Activated T-helper 2 cell treated with anti-CD3 and anti-CD28 coated beads, Interferon-gamma antibody, Interleukin-2, Interleukin-4, amounts not matched to agents 10 μg/mL and 5 μg/mL and 100 μg/mL, durations not matched to agents 14 hours and 24 hours and 36 hours (primary cell): ENCODE data around the gene COL20A1. TPM values are rescaled to one million over a fixed set of nuclear protein-coding genes. Genes with fewer than 3 reads are reported as not detected.

Experiments used
- DNase-seq: peaks from one replicate; pipeline ENCODE4 v3.0.0; 2021; ENCODE audit warnings: low spot score
- H3K27ac Mint-ChIP-seq: one replicate; pipeline ENCODE4 v1.8.0; 2021; ENCODE audit warnings: mixed read lengths
- H3K27me3 Mint-ChIP-seq: one replicate; pipeline ENCODE4 v1.8.0; 2021; ENCODE audit warnings: low read depth, mixed read lengths
- H3K36me3 Mint-ChIP-seq: one replicate; pipeline ENCODE4 v1.8.0; 2021; ENCODE audit warnings: low read depth, mixed read lengths
- H3K4me1 Mint-ChIP-seq: one replicate; pipeline ENCODE4 v1.8.0; 2021; ENCODE audit warnings: low read depth, mixed read lengths
- H3K4me3 Mint-ChIP-seq: one replicate; pipeline ENCODE4 v1.8.0; 2021; ENCODE audit warnings: low read depth, mild to moderate bottlenecking, moderate library complexity, mixed read lengths
- H3K9me3 Mint-ChIP-seq: one replicate; pipeline ENCODE4 v1.8.0; 2021; ENCODE audit warnings: mixed read lengths
- intact Hi-C: fragments of 100-400 bp; cut with micrococcal nuclease; formaldehyde crosslinking; loops from one replicate; pipeline ENCODE4 v1.15.1; 2023
- total RNA-seq: library from RNA; stranded (reverse); gene quantifications from 2 replicates; pipeline ENCODE4 v1.2.3, GENCODE V29; 2022

The COL20A1 gene
- total RNA-seq, 1 donor from 2014 or later, result not detected

DNA sequence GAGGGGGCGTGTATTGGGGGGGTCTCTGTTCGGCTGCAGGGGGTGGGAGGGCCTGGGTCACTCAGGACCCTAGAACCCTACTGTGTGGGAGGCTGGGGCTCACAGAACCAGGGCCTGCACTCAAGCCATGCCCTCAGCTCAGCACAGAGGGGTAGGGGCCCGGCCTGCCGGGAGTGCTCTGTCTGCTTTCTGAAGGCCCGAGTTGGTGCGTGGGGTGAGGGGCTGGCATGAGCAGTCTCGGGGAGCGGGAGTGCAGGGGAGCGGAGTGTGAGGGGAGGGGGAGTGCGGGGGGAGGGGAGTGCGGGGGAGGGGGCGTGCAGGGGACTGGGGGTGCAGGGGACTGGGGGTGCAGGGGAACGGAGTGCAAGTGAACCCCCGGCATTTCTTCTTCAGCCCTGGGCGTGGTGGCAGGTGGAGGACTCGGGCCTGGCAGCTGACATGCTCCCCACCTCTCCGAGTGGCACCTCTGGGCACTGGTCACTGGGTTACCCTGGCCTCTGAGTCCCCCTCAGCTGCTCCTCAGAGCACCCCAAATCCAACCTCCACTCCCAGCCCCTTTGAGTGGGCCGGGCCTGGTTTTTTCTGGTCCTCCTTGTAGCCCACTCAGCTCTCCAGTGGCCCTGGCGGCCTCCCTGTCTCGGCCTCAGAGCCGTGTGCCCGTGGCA, 1.0 kb downstream of the COL20A1 start:
- intact Hi-C loops, result no loop called here
- Mint-ChIP-seq H3K4me1 (no peaks in the 10 kb centered on the region), H3K27ac (no peak overlapping the region)

GRCh38 chr20:63294536-63294900, 1.5 kb downstream of the COL20A1 start:
- Mint-ChIP-seq H3K4me3 (no peak overlapping the region), H3K27me3 (peaks cover 7% of the 10 kb centered on the region), H3K9me3 (no peaks in the 10 kb centered on the region), H3K36me3 (no peaks in the 10 kb centered on the region), H3K4me1 (no peaks in the 10 kb centered on the region), H3K27ac (no peak overlapping the region)
- intact Hi-C loops, result no loop called here
- DNase-seq, result no peak

More for the DNA sequence above, 1.0 kb downstream of the COL20A1 start:
- Mint-ChIP-seq H3K9me3 (no peaks in the 10 kb centered on the region), H3K36me3 (peaks cover under 1% of the 10 kb centered on the region), H3K27me3 (peaks cover 7% of the 10 kb centered on the region), H3K4me3 (no peak overlapping the region)
- DNase-seq, result no peak

DNA sequence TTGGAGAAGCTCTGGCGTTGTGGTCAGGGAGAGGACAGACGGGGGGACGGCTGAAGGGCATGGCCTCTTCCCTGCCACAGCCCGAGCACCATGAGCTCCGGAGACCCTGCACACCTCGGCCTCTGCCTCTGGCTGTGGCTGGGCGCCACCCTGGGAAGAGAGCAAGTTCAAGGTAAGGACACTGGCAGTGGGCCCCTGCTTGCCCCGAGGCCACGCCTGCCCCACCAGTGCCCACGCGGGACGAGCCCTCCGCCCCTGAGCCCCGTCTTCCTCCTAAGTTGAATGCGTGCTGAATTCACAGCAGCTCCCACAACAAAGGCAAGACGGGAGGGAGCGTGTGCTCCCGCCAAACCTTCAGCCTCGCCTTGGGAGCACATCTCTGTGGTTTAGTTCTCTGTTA, 2.0 kb downstream of the COL20A1 start:
- no peaks in the 10 kb centered on the region for H3K36me3 Mint-ChIP-seq
- intact Hi-C loops, result no loop called here
- H3K9me3 Mint-ChIP-seq, result no peaks in the 10 kb centered on the region
- no peak overlapping the region for H3K27ac Mint-ChIP-seq
- peaks cover 7% of the 10 kb centered on the region for H3K27me3 Mint-ChIP-seq
- no peaks in the 10 kb centered on the region for H3K4me1 Mint-ChIP-seq
- H3K4me3 Mint-ChIP-seq, result no peak overlapping the region
- DNase-seq, result no peak

DNA sequence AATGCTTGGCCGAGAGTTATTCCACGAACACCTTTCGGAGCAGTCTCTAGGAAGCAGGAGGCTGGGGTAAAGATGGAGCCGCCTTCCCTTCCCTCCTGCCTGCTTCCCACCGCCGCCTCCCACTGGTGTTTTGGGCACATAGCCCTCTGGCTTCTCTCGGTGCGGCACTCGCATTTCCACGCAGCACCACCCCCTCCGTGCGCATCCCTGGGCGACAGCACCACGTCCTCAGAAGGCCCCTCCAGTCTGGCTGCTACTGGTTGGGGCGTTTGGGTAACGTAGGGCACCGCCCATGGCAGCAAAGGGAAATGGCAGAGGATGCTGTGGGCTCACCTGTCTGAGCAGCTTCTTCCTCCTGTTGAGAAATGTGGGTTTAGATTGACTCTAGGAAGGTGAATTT, 2.4 kb downstream of the COL20A1 start:
- no peaks in the 10 kb centered on the region for H3K36me3 Mint-ChIP-seq
- H3K27ac Mint-ChIP-seq, result no peak overlapping the region
- H3K4me1 Mint-ChIP-seq, result no peaks in the 10 kb centered on the region
- peaks cover 7% of the 10 kb centered on the region for H3K27me3 Mint-ChIP-seq
- H3K9me3 Mint-ChIP-seq, result no peaks in the 10 kb centered on the region
- intact Hi-C loops, result no loop called here
- H3K4me3 Mint-ChIP-seq, result no peak overlapping the region
- DNase-seq, result no peak

DNA sequence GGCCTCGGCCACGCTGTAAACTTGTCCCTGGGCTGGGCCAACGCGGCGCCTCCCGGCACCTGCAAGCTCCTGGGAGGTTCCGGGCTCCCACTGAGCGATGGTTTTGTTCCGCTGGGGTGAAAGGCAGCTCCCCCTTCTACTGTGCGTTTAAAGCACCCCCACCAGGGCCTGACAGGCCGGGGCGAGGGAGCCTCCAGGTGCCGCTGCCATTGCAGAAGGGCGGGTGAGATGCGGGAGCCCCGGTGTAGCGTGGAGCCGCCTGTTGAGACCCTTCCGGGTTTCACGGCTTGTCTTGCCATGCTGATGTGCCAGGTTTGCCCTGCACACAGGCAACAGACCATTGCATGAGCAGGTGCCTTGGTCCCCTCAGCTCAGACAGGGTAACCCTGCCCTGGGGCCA, 2.9 kb downstream of the COL20A1 start:
- intact Hi-C loops, result no loop called here
- H3K36me3 Mint-ChIP-seq, result no peaks in the 10 kb centered on the region
- no peaks in the 10 kb centered on the region for H3K4me1 Mint-ChIP-seq
- H3K9me3 Mint-ChIP-seq, result no peaks in the 10 kb centered on the region
- no peak for DNase-seq
- no peak overlapping the region for H3K4me3 Mint-ChIP-seq
- no peak overlapping the region for H3K27ac Mint-ChIP-seq
- peaks cover 10% of the 10 kb centered on the region for H3K27me3 Mint-ChIP-seq

DNA sequence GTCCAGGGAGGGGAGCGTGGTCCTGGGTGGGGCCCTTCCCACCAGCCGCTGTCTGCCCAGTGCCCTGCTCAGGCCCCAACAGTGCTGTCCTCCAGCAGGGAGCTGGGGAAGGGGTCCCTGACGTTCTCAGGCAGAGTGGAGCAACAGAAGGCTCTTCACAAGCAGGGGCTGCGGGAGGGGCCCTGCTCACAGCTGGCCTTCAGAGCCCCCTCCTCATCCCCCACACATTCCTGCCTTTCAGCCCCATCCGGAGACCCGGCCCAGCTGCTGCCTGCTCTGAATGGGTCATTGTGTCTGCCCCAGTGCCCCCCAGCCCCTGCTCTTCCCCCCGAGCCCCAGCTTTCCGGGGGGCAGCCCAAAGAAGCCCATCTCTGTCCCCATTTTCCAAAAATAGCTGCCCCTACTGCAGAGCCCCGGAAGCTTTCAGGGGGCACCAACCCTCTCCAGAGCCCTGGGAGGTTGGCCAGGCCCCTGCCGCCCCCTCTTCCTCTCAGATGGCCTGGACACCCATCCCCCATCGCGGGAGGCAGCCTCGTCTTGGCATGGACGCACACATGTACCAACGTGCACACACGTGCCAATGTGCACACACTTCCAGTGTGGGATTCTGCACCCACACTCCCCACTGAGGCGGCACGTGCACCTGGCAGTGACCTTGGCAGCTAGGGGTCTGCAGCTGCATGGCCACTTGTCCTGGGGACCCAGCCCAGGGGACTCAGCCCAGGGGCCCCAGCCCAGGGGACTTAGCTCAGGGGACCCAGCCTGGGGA, 3.7 kb downstream of the COL20A1 start:
- Mint-ChIP-seq H3K27me3 (peaks cover 14% of the 10 kb centered on the region), H3K4me3 (no peak overlapping the region), H3K36me3 (no peaks in the 10 kb centered on the region), H3K4me1 (no peaks in the 10 kb centered on the region), H3K9me3 (peaks cover 4% of the 10 kb centered on the region), H3K27ac (no peak overlapping the region)
- intact Hi-C loops, result no loop called here
- DNase-seq, result no peak

DNA sequence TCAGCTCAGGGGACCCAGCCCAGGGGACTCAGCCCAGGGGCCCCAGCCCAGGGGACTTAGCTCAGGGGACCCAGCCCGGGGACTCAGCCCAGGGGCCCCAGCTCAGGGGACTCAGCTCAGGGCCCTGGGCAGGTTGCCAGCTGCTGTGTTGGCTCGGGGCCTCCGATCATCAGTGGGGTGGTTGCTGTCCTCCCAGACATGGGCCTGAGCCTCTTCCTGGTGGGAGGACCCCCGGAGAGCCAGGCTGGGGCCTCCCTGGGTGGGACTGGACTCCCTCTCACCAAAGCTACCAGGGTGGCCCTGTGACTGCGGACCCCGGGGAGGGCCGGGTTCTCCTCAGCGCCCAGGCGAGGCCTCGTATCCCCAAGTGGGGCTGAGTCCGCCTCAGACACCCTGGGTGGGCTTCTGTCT, 4.4 kb downstream of the COL20A1 start:
- Mint-ChIP-seq H3K27ac (no peak overlapping the region), H3K4me3 (no peak overlapping the region), H3K36me3 (no peaks in the 10 kb centered on the region), H3K9me3 (peaks cover 7% of the 10 kb centered on the region), H3K4me1 (no peaks in the 10 kb centered on the region), H3K27me3 (peaks cover 17% of the 10 kb centered on the region)
- intact Hi-C loops, result no loop called here
- no peak for DNase-seq

DNA sequence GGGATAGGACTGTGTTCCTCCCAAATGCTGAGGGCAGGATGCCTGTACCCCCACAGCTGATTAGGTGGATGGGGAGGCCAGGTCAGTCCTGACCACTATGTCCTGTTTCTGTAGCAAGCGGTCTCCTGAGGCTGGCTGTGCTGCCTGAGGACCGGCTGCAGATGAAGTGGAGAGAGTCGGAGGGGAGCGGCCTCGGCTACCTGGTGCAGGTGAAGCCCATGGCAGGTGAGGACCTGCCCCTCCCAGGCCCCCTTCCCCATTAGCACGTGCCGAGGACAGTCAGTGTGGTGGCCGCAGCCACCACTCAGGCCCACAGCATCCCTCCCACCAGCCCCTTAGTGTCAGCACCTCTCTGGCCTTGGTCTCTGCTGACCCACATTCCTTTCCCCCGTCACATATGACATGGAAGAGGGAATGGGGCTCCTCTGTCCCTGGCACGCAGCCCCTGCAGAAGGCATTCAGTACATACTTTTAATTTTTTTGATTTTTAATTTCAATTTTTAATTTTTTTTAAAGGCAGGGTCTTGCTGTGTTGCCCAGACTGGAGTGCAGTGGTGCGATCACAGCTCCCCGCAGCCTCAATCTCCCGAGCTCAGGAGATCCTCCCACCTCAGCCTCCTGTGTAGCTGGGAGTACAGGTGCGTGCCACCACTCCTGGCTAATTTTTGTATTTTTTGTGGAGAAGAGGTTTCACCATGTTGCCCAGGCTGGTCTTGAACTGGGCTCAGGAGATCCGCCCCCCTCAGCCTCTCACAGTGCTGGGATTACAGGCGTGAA, 5.0 kb downstream of the COL20A1 start:
- peaks cover 17% of the 10 kb centered on the region for H3K27me3 Mint-ChIP-seq
- intact Hi-C loops, result no loop called here
- H3K4me1 Mint-ChIP-seq, result no peaks in the 10 kb centered on the region
- no peaks in the 10 kb centered on the region for H3K36me3 Mint-ChIP-seq
- H3K4me3 Mint-ChIP-seq, result no peak overlapping the region
- H3K27ac Mint-ChIP-seq, result no peak overlapping the region
- peaks cover 7% of the 10 kb centered on the region for H3K9me3 Mint-ChIP-seq
- no peak for DNase-seq

DNA sequence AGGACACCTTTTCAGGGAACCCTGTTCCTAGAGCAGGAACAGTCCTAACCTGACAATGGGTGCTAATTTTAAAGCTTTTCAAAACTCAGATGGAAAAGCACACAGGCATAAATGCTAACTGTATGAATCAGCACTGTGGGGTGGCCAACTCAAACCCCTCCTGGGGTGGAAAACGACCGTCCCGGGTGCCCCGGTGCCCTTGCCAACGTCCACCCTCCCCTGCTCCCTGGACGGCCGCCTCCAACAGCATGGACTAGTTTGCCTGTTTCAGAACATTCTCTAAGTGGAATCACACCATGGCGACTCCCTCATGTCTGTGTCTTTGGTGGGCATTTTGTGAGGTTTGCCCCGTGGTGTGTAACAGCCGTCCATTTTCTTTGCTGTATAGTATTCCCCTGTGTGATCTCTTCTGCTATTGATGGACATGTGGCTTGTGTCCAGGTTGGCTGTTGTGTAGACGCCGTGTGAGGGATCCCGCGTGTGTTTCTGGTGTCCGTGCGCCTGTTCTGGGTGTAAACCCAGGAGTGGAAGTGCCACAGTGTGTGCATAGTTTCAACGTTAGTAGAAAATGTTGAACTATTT, 5.8 kb downstream of the COL20A1 start:
- Mint-ChIP-seq H3K27me3 (peaks cover 17% of the 10 kb centered on the region), H3K36me3 (no peaks in the 10 kb centered on the region), H3K4me1 (no peaks in the 10 kb centered on the region), H3K9me3 (peaks cover 7% of the 10 kb centered on the region), H3K4me3 (no peak overlapping the region), H3K27ac (no peak overlapping the region)
- intact Hi-C loops, result no loop called here
- DNase-seq, result no peak

DNA sequence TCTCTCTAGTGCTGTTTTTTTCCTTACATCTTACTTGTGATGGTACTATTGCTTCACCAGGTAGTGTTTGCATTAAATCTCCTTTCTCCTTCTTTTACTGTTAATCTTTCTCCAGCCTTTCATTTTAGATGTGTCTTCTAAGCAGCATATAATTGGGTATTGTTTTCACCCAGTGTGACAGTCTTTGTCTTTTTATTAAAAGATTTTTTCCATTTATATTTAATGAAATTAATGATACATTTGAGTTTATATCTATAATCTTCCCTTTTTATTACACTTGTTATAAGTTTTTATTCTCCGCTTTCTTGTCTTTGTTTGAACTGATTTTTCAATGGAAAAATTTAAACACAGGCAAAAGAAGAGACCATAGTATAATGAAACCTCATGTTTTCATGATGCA, 8.7 kb downstream of the COL20A1 start:
- intact Hi-C loops, result no loop called here
- H3K4me1 Mint-ChIP-seq, result no peaks in the 10 kb centered on the region
- no peaks in the 10 kb centered on the region for H3K36me3 Mint-ChIP-seq
- H3K27me3 Mint-ChIP-seq, result peaks cover 12% of the 10 kb centered on the region
- DNase-seq, result no peak
- H3K4me3 Mint-ChIP-seq, result no peak overlapping the region
- no peak overlapping the region for H3K27ac Mint-ChIP-seq
- peaks cover 7% of the 10 kb centered on the region for H3K9me3 Mint-ChIP-seq

DNA sequence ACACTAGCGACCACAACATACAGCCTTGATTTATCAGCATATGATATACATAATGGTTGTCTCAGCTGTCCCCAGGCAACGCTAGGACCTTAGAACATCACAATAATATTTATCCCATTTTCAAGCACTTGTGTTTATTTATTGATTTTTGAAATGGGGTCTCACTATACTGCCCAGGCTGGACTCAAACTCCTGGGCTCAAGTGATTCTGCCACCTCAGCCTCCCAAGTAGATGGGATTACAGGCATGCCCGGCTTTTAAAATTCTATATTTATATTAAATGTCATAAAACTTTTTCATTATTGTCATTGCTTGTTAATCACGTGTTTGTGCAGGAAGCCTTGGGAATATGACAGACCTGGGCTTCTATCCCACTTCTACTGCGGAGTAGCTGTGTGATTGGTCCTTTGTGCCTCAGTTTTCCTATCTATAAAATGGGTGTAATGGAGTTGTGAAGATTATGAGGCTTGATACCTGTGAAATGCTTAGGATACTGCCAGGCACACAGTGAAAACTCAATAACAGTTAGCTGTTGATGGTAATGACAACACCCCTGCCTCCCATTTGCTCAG, 10.2 kb downstream of the COL20A1 start:
- Mint-ChIP-seq H3K36me3 (no peaks in the 10 kb centered on the region), H3K27me3 (peaks cover 10% of the 10 kb centered on the region), H3K4me1 (no peaks in the 10 kb centered on the region), H3K4me3 (no peak overlapping the region), H3K9me3 (peaks cover 7% of the 10 kb centered on the region), H3K27ac (no peak overlapping the region)
- DNase-seq, result no peak
- intact Hi-C loops, result no loop called here

DNA sequence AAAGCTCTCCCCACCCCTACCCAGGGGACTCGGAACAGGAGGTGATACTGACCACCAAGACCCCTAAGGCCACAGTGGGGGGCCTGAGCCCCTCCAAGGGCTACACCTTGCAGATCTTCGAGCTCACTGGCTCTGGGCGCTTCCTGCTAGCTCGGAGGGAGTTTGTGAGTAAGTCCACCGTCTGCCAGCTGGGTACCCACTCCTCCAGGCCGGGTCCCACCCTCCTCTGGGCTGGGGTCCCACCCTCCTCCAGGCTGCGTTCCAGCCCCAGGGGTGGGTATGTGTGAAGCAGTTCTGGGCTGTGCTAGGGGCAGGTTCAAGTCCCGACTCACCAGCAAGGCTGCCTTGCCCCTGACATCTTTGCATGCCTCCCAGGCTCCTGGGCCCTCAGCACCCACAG, 12.4 kb downstream of the COL20A1 start:
- H3K4me1 Mint-ChIP-seq, result no peaks in the 10 kb centered on the region
- H3K36me3 Mint-ChIP-seq, result no peaks in the 10 kb centered on the region
- no peak overlapping the region for H3K4me3 Mint-ChIP-seq
- no peak for DNase-seq
- intact Hi-C loops, result loop anchor here (5.0 kb wide), 1 partner anchor 77 kb away; no protein-coding TSS in a partner anchor
- H3K27ac Mint-ChIP-seq, result no peak overlapping the region
- peaks cover 10% of the 10 kb centered on the region for H3K27me3 Mint-ChIP-seq
- H3K9me3 Mint-ChIP-seq, result peaks cover 7% of the 10 kb centered on the region
